GM10266 (cell line): Measurements from ENCODE around the gene CCDC177.

Experiments
- DNase-seq: peaks from one replicate; pipeline ENCODE4 v3.0.0; 2012; ENCODE audit errors: extremely low spot score
- TF ChIP-seq, protein P1 (sequence below): IDR thresholded peaks from 2 replicates; pipeline ENCODE4 v1.5.1; 2012; ENCODE audit warnings: mild to moderate bottlenecking, low read depth; ENCODE audit not compliant: control insufficient read depth, insufficient read depth; ENCODE audit errors: missing control alignments

CCDC177 gene

DNA sequence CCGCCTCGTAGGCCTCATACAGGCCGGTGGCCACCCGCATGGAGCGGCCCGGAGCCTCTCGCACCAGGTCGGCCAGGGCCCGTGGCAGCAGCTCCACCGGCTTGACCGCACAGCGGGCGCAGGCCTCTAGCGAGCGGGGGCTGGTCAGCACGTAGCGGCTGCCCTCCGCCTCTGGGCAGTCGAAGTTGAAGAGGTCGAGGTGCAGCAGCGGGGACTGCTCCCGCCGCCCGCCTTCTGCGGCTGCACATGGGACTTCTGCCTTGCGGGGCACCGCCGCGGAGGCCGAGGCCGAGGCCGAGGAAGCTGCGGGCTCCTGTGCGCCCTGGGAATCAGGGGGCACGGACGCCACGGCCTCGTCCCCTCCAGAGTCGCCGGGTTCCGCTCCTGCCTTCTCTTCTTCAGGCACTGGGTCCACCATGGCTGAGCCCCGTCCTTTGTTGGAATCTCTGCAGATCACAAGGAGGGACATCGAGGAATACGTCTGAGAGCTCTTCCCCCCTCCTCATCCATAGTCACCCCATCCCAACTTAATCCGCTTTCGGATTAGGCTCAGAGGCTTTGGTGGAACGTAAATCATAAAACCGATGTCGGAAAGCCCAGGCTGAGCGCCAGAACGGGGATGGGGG, 1.4 kb downstream of the CCDC177 start:
- TF ChIP-seq, protein P1, sequence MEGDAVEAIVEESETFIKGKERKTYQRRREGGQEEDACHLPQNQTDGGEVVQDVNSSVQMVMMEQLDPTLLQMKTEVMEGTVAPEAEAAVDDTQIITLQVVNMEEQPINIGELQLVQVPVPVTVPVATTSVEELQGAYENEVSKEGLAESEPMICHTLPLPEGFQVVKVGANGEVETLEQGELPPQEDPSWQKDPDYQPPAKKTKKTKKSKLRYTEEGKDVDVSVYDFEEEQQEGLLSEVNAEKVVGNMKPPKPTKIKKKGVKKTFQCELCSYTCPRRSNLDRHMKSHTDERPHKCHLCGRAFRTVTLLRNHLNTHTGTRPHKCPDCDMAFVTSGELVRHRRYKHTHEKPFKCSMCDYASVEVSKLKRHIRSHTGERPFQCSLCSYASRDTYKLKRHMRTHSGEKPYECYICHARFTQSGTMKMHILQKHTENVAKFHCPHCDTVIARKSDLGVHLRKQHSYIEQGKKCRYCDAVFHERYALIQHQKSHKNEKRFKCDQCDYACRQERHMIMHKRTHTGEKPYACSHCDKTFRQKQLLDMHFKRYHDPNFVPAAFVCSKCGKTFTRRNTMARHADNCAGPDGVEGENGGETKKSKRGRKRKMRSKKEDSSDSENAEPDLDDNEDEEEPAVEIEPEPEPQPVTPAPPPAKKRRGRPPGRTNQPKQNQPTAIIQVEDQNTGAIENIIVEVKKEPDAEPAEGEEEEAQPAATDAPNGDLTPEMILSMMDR: no peak

DNA sequence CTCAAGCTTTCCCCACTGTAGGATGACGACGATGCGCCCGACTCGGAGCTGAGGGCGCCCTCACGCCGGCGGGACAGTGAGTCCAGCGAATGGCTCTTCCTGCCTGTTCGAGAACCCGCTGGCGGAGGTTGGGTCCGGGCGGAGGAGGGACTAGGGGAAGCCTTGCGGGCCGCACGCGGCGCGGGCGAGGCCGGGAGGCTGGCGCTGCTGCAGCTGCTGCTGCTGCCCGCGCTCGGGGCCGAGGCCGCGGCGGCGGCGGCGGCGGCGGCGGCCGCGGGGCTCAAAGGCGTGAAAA, 1.9 kb downstream of the CCDC177 start:
- TF ChIP-seq, protein P1: no peak
- no peak for DNase-seq

More for the DNA sequence above, 1.4 kb downstream of the CCDC177 start:
- no peak for DNase-seq

DNA sequence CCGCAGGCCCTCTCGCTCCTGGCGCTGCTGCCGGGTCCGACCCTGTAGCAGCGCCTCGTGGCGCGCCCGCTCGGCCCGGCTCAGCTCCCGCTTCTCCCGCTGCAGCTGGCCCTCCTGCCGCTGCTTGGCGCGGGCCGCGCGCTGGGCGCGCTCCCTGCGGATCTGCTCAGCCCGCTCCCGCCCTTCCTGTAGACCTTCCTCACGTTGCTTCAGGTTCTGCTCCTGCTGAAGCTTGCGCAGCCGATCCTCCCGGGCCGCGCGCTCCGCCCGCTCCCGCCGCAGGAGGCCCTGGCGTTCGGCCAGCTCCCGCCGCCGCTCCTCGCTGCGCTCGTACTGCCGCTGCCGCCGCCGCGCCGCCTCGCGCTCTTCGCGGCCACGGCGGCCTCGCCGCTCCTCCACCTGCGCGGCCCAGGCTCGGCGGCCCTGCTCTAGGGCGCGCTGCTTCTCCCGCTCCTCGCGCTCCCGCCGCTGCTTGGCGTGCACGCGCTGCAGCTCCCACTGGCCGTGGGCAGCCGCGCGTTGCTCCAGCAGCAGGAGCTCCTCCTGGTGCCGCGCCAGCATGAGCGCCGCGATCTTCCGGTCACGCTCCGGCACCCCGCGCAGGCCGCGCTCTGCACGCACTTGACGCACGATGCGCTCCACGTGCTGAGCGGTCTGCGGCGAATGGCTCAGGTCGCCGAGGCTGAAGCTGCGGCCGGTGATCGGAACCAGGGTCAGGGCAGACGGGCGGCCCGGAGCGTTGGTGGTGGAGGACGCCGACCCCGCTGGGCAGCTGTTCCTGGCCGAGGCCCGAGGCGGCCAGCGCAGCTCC, 2.4 kb downstream of the CCDC177 start:
- TF ChIP-seq, protein P1: no peak

DNA sequence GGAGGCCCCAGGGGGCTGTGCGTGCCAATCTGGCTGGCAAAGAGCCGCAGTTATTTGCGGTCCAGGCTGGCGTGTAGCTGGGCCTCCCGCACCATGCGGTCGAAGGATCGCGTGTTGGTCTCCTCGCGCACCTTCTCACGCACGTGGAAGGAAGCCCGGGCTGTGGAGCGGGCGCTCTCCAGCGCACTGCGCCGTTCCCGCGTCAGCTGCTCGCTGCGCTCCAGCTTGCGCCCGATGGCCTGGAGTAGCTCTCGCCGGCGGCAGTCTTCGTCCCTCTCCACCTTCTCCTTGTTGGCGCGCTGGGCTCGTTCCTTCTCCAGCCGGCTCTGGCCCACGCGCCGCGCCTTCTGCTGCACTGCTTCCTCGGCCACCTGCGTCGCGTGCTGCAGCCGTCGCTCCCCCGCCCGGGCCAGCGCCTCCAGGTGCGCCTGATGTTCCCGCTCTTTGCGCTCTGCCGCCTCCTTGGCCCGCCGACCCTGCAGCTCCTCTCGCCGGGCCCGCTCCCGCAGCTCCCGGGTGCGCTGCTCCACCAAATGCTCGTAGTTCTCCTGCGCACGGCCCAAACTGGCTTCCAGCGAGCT, 3.1 kb downstream of the CCDC177 start:
- no peak for DNase-seq

More for the DNA sequence above, 2.4 kb downstream of the CCDC177 start:
- DNase-seq: no peak

GRCh38 chr14:69570836-69571330, 3.8 kb downstream of the CCDC177 start:
- TF ChIP-seq, protein P1: no peak
- no peak for DNase-seq

More for the DNA sequence above, 3.1 kb downstream of the CCDC177 start:
- TF ChIP-seq, protein P1: no peak

GRCh38 chr14:69569859-69570258, 4.8 kb downstream of the CCDC177 start:
- TF ChIP-seq, protein P1: no peak
- no peak for DNase-seq
